GM13977 (cell line): ENCODE measurements around the gene SGF29.

ENCODE experiments used
- DNase-seq: peaks from one replicate; pipeline ENCODE4 v3.0.0; 2012; ENCODE audit warnings: low spot score
- CTCF ChIP-seq: IDR thresholded peaks from 2 replicates; pipeline ENCODE4 v1.5.1; 2012; ENCODE audit warnings: mild to moderate bottlenecking, control low read depth; ENCODE audit not compliant: insufficient read depth; ENCODE audit errors: extremely low read depth, missing control alignments
- in situ Hi-C: fragments of 300-500 bp; cut with MboI; formaldehyde crosslinking; loops from one replicate; pipeline ENCODE4 v1.12.0; 2022; ENCODE audit warnings: low sequenced_read_pairs, low pct_unique_long_range_greater_than_20kb, mixed read lengths, inconsistent platforms; ENCODE audit not compliant: unreplicated experiment

The SGF29 gene

DNA sequence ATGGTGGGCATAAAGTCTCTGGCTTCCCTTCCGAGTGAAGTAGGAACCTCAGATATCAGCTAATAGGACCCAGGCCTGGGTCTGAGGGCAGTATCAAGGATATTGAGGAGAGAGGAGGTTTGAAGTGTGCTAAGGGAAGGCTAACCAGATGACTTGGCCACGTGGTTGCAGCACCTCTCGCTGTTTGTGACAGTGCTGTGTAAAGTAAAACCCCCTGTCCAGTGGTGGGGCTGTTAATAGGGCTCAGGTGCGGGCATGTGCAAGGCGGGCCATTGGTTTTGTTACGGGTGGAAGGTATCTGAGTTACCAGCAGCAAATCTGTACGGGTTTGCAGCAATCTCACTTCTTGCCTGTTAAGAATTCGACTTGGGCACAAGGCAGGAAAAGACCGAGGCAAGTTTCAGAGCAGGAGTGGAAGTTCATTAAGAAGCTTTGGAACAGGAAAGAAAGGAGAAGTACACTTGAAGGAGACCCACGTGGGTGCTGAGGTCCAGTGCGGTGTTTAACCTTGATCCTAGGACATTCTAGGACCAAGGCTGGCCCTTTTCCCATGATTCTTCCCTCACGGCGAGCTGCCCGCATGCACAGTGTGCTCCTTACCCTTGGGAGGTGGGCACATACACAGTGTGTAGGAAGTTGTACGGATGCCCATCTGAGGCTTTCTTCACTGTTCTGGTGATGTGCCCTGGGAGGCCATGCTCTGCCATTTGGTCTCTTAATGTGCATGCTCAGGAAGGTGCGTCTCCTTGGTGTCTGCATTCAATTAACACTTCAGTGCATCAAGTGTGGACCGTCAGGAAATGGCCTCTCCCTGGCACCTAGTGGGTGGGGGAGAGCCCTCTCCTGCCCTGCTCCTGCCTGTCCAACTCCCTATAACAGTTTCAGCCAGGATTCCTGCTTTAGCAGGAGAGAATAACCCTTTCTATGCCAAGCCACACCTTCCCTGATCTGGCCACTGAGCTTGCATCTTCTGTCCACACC lies 20.3 kb downstream of the SGF29 start:
- in situ Hi-C loops = no loop called here
- no peak for TF ChIP-seq CTCF
- DNase-seq = no peak

GRCh38 chr16:28574925-28575324 lies 21.2 kb downstream of the SGF29 start:
- no peak for TF ChIP-seq CTCF
- DNase-seq = no peak
- in situ Hi-C loops = no loop called here

- in situ Hi-C loops = no loop called here
- no peak for TF ChIP-seq CTCF
- DNase-seq = no peak
Measured at GRCh38 chr16:28575446-28576109, 21.9 kb downstream of the SGF29 start.

GRCh38 chr16:28580726-28581315 lies 27.1 kb downstream of the SGF29 start:
- TF ChIP-seq CTCF = no peak
- no peak for DNase-seq
- in situ Hi-C loops = no loop called here

GRCh38 chr16:28585674-28586073 lies 32.0 kb downstream of the SGF29 start:
- no peak for TF ChIP-seq CTCF
- in situ Hi-C loops = no loop called here
- no peak for DNase-seq

GRCh38 chr16:28586466-28586865 lies 32.7 kb downstream of the SGF29 start:
- DNase-seq = no peak
- in situ Hi-C loops = no loop called here
- no peak for TF ChIP-seq CTCF
